Brain microvascular endothelial cell (primary cell): Measurements from ENCODE around the gene PGC.

Source experiments
- DNase-seq: peaks from one replicate; pipeline ENCODE4 v3.0.0-alpha.2; 2020
- H3K27ac ChIP-seq: fragments of 250-450 bp; sonication (Bioruptor Pico); 2 replicates; pipeline ENCODE4 v1.5.1; 2020; ENCODE audit warnings: mild to moderate bottlenecking, moderate library complexity
- H3K27me3 ChIP-seq: fragments of 250-450 bp; sonication (Bioruptor Pico); replicated peaks from 2 replicates; pipeline ENCODE4 v1.5.1; 2020; ENCODE audit warnings: mild to moderate bottlenecking
- H3K36me3 ChIP-seq: fragments of 250-450 bp; sonication (Bioruptor Pico); replicated peaks from 2 replicates; pipeline ENCODE4 v1.5.1; 2020; ENCODE audit warnings: mild to moderate bottlenecking
- H3K4me3 ChIP-seq: 2 replicates; pipeline ENCODE4 v1.5.1; 2011; ENCODE audit warnings: low read depth, mild to moderate bottlenecking, control low read depth, low read length, moderate library complexity
- CTCF ChIP-seq: IDR thresholded peaks from 2 replicates; pipeline ENCODE4 v1.5.1; 2011; ENCODE audit warnings: low read depth, mild to moderate bottlenecking, moderate library complexity, low read length, control low read depth, inconsistent platforms; ENCODE audit errors: missing control alignments
- in situ Hi-C: cut with HindIII; loops from 2 replicates; pipeline ENCODE4 v1.10.0; 2017; ENCODE audit warnings: low sequenced_read_pairs, low pct_ligation_motif_present

Gene PGC

DNA sequence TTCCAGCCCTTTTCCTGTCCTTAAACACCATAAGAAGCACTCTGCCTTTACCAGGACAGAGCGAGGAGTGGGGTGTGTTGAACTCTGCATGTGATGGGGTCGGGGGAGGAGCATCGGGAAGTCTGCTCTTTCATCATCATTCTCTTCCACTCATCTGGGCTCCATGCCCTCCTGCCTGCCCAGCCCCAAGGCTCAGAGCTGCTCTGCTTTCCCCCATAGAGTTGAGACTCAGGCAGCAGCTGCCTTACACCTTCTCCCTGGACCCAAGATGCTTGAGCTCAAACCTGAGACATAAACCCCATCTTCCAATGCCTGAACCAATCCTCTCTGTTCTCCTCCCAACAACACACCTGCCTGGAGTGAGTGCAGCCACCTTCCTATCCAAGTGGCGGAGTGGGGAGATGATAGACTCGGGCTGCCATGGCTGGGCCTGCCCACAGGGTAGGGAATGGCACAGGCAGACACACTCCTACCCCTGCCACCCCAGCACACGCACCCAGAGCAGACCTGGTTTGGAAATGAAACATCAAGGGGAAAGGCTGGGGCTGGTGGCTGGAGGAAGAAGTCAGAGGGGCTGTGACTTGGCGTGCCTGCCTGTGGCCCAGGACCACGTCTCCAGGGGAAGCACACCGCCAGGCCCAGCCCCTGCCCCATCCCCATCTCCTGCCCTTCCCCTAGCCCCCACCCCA lies 40.2 kb downstream of the PGC start:
- H3K4me3 ChIP-seq = no peak overlapping the region
- in situ Hi-C loops = no loop called here
- no peaks in the 10 kb centered on the region for H3K27me3 ChIP-seq
- no peaks in the 10 kb centered on the region for H3K36me3 ChIP-seq
- no peak for TF ChIP-seq CTCF
- DNase-seq = no peak
- no peak overlapping the region for H3K27ac ChIP-seq

DNA sequence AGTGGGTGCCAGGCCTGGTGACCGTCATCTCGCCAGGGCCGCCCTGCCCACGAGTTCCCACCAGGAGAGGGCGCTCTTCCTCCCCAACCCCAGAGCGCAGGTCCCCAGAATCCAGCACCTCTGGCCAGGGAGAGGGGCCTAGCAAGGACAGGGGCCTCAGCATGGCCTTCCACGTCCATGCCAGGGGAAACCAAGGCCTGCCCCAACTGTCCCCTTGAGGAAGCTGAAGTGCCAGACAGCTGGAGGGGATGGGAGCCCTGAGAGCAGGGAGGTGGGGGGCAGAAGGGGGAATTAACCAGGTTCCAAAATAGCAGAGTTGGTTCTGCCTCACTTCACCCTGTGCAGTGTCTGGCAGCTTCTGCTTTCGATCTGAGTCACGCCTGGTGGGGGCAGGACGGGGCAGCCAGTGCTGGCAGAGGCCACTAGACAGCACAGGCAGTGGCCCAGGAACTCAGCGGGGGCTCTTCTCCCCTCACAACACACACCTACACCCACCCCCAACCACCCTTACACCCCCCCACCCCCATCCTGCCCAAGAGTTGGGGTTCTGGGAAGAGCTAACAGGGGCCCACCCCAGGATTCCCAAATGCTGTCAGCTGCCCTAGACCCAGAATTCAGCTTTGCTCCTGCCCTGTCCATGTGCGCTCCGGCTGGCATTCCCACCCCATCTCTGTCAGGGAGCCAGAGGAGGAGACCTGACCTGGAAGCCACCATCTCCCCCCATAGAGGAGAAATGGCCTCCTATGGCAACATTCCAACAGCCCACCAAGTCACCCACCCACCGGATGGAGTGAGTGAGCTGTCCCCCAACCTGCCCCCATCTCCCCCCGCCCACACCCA lies 41.0 kb downstream of the PGC start:
- Histone ChIP-seq H3K4me3 (no peak overlapping the region), H3K36me3 (no peaks in the 10 kb centered on the region), H3K27me3 (no peaks in the 10 kb centered on the region), H3K27ac (no peak overlapping the region)
- peak; percentile 56 for DNase-seq
- TF ChIP-seq CTCF = peak; percentile 80
- in situ Hi-C loops = no loop called here

GRCh38 chr6:41705311-41705995 lies 41.7 kb downstream of the PGC start:
- no peak for DNase-seq
- Histone ChIP-seq H3K27ac (no peak overlapping the region), H3K36me3 (no peaks in the 10 kb centered on the region), H3K4me3 (no peak overlapping the region), H3K27me3 (no peaks in the 10 kb centered on the region)
- no peak for TF ChIP-seq CTCF
- in situ Hi-C loops = no loop called here

DNA sequence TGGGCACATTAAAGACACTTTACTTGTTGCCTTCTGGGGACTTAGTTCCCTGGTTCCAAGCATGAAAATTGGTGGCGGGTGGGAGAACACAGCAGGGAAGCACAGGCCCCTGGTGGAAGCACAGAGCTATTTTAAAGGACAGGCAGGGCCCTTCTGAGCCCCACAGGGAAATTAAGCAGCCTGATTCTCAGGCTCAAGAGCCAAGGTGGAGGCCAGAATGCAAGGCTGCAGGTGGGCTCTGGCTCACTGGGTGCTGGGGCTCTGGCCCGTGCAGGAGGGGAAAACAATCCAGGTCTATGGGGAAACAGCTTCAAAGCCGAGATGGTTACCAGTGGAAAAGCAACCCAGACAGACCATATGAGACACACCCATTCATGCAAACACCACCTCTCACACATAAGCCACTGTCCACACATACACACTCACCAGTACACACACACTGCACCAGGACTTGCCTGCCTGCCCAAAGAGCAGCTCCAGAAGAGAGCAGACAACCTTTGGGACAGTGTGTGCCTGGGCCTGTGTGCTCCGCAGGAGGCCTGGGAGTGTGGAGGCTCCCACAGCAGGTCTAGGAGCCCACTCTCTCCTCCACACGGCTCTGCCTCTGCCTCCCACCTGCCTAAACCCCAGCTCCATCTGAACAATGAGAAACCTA lies 42.4 kb downstream of the PGC start:
- no peak for DNase-seq
- no peak for TF ChIP-seq CTCF
- in situ Hi-C loops = no loop called here
- no peak overlapping the region for H3K27ac ChIP-seq
- H3K36me3 ChIP-seq = no peaks in the 10 kb centered on the region
- H3K4me3 ChIP-seq = no peak overlapping the region
- H3K27me3 ChIP-seq = no peaks in the 10 kb centered on the region

- TF ChIP-seq CTCF = no peak
- DNase-seq = no peak
- Histone ChIP-seq H3K27ac (no peak overlapping the region), H3K4me3 (no peak overlapping the region), H3K27me3 (no peaks in the 10 kb centered on the region), H3K36me3 (no peaks in the 10 kb centered on the region)
- in situ Hi-C loops = no loop called here
Observed at GRCh38 chr6:41704028-41704427, 43.2 kb downstream of the PGC start.
